OCI-M1 (cell line): ENCODE data around the gene DMRT1.
"Not testable (repeated sequence)": the region's sequence is repeated elsewhere in the genome, so short reads cannot be mapped to it uniquely, and the experiment has no call there.

Experiments used
- DNase-seq: peaks from one replicate; lab custom pipeline; 2025; lab: John Stamatoyannopoulos, UW

Gene DMRT1

DNA sequence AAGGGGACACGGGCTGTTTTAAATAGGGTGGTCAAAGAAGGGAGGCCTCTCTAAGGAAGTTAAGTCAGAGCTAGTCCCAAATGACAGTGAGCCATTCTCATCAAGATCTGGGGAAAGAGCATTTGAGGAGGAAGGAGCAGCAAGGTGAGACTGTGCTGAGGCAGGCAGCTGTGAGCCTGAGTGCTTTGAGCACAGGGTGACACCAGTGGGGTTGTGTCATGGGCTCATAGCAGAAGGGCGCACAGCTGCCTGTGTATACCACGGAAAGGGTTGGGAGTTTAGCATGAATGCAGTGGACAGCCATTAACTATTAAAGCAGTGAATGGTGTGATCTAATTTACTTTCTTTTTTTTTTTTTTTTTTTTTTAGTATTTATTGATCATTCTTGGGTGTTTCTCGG is 19.2 kb downstream of the DMRT1 start:
- DNase-seq = no peak

DNA sequence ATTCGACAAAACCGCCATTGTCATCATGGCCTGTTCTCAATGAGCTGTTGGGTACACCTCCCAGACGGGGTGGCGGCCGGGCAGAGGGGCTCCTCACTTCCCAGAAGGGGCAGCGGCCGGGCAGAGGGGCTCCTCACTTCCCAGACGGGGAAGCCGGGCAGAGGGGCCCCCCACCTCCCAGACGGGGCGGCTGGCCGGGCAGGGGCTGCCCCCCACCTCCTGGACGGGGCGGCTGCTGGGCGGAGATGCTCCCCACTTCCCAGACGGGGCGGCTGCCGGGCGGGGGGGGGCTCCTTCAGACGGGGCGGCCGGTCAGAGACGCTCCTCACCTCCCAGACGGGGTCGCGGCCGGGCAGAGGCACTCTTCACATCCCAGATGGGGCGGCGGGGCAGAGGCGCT is 20.0 kb downstream of the DMRT1 start:
- DNase-seq = not testable (repeated sequence)

DNA sequence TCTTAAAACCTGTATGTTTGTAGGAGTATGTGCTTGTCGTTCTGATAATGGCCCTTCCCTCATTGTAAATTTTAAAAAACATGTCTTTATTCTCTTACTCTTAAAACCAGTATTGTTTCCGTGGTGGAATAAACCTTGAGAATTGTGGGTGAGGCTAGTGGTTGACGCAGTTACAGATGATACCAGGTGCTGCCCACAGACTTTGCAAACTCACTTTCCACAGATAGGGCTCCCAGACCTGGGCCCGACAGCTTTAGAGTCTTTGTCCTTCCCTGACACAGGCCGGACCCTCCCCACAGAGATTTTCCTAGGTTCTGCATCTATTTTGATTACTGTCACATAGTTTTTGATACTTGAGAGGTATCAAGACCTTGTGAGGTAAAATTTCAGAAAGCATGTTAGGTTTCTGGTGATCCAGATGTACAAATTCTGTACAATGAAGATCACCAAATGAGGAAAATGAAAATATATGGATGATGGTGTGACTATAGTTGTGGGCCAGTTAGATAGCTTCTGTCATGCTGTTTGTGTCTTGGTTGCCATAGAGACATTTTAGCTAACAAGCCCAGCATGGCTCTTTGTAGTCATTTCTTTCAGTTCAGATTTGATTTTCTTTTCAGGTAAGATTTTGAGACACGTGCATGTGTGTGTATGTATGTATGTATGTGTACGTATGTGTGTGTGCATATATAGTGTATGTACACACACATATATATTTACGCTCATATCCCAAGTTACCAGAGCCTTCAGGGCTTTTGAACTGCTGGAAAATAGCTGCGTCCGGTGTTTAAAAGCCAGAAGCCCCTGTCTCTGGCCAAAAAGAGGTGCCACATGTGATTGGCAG is 33.8 kb downstream of the DMRT1 start:
- no peak for DNase-seq

DNA sequence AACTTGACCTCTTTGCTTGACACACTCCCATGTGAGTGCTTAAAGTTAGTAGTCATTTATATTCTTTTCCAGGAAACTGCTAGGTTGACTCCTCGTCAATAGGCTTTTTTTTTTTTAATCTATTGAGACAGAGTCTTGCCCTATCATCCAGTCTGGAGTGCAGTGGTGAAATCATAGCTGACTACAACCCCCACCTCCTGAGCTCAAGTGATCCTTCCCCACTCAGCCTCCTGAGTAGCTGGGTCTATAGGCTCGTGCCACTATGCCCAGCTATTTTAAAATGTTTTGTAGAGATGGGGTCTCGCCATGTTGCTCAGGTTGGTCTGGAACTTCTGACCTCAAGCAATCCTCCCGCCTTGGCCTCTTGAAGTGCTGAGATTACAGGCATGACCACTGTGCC is 34.9 kb downstream of the DMRT1 start:
- no peak for DNase-seq

DNA sequence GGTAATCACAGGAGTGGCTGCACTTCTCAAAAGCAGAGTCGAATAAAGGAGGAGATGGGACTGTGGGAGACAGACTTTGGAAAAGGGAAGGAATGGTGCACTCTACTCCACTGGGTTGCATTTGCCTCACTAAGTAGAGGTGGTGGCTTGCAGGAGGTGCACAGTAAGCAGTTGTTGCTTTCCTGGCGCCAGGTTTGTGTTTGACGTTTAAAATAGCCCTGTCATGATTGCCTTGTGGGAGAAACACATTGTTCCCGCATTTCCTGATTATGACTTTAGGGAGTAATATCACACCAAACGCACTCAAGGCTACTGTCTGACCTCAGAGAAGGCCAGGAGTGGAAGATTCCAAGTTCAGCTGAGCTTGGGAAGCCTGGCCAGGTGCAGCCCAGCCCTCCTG is 36.7 kb downstream of the DMRT1 start:
- no peak for DNase-seq

DNA sequence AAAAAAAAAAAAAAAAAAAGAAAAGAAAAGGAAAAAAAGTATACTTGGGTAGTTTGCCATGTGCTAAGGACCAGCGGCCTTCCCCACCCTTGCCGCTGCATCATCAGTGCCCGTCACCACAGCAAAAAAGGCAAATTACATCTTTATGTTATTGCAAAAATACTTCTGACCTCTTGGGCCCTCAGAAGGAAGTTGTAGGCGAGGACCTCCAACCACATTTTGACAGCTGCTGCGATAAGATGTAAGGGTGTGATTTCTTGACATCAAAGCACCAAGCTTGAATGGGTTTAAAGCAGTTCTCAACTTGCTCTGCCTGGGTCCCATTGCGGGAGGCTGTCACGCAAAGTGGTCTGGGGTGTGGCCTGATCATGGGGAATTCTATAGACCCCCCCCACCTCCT is 39.2 kb downstream of the DMRT1 start:
- no peak for DNase-seq

GRCh38 chr9:882416-882924 is 41.0 kb downstream of the DMRT1 start:
- no peak for DNase-seq

- no peak for DNase-seq
Measured at GRCh38 chr9:883011-883410, 41.5 kb downstream of the DMRT1 start.

- no peak for DNase-seq
Measured at GRCh38 chr9:886886-887285, 45.4 kb downstream of the DMRT1 start.

- DNase-seq = no peak
Measured at GRCh38 chr9:892123-892522, 50.6 kb downstream of the DMRT1 start.

DNA sequence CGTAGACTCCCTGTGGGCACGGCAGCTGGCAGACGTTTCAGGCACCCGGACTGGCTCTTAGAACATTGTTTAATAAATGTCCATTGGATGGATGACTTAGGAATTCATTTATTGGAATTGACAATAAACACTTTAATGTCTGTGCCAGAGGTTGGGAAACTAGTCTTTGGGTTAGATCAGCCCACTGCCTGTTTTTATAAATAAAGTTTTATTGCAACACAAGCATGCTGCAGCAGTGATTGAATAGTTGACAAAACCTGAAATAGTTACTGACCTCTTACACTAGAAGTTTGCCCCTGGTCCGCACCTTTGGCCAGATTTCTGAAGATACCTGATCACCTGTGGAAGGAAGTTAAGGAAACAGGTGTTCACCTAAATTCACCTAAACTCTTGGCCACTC is 51.6 kb downstream of the DMRT1 start:
- no peak for DNase-seq

GRCh38 chr9:893843-894420 is 52.4 kb downstream of the DMRT1 start:
- peak; percentile 63 for DNase-seq

GRCh38 chr9:899440-900184 is 58.1 kb downstream of the DMRT1 start:
- DNase-seq = peak; percentile 69

GRCh38 chr9:903886-904285 is 62.4 kb downstream of the DMRT1 start:
- DNase-seq = no peak

GRCh38 chr9:905906-906305 is 64.4 kb downstream of the DMRT1 start:
- DNase-seq = no peak

- DNase-seq = no peak
Measured at GRCh38 chr9:908536-909205, 67.2 kb downstream of the DMRT1 start.

DNA sequence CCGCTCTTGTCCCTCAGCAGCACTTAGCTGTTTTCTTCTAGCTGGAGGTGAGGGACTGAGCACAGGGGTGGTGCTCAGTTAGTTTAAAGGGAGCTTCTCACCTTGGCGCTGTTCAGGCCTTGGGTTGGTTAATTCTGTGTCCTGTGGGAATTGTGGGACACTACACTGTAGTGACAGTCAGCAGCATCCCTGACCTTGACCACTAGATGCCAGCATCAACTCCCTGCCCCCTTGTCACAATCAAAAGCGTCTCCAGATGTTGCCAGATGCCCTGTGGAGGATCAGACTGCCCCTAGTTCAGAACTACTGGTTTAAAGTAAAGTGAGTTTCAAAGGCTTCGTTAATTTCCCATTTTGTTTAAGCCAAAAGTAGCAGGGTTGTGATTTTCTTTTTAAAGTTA is 69.5 kb downstream of the DMRT1 start:
- no peak for DNase-seq

GRCh38 chr9:912776-913175 is 71.3 kb downstream of the DMRT1 start:
- DNase-seq = no peak

DNA sequence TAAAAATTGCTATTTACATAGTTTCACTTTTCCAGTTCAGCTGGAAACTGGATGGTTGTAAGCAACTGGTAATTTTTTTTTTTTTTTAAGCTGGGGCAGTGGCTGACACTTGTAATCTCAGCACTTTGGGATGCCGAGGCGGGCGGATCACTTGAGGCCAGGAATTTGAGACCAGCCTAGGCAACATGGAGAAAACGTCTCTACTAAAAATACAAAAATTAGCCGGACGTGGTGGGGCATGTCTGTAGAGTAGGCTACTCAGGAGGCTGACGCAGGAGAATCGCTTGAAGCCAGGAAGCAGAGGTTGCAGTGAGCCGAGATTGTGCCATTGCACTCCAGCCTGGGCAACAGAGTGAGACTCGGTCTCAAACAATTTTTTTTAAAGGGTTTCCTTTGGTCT is 72.0 kb downstream of the DMRT1 start:
- not testable (repeated sequence) for DNase-seq

DNA sequence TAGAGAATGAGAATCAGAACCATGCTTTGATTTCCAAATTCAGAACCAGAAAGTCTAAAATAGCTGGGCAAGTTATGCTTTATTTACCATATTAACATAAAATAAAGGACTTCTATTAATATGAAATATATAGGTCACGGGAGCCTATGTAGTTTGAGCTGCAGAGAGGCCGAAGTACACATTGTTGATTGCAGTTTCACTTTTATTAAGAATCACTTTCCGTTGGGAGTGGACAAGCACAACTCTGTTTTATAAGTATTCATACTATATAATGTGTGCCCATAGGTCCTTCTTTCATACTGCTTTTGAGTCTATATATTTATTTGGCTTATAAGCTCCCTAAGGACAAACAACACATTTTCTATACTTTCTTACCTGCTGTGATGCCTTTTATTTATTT is 76.2 kb downstream of the DMRT1 start:
- DNase-seq = no peak

DNA sequence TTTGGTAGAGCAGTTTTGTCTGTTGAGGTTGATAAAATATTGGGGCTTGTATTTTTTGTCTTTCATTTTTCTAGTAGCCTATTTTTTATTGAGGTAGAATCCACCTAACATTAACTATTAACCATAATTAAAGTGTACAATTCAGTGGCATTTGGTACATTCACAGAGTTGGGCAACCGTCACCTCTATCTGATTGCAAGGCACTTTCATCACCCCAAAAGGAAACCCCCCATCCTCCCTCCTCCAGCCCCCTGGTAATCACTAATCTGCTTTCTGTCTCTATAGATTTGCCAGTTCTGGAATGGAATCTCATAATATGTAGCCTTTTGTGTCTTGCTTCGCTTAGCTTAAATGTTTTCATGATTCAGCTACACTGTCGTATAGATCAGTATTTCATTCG is 79.4 kb downstream of the DMRT1 start:
- peak; percentile 1 for DNase-seq

DNA sequence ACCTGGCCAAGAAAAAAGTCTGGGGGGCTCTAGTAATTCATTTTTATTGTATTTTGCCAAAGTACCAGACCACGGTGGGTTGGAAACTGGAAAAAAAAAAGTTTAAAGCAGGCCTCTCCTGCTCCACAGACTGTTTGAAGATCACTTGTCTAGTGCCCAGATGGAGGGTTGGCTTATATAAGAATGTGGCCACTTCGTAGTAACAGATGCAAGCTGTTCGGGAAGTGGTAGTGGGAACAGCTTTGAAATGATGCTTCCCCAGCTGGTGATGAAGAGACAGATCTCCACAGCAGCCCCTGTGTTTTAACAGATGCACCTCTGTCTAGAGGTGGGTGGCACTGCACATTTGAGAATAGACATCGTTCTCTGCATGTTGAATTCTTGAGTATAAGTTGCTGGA is 80.7 kb downstream of the DMRT1 start:
- no peak for DNase-seq
